Peyer's patch (tissue), 4 donors: ENCODE data around the gene CDH11.
A peak's percentile ranks its signal among the peaks of the same experiment; 100 is the strongest.

ENCODE experiments used
- CTCF ChIP-seq, 6 experiments: fragments of 450-650 bp in 4 of 6; fragments of 200-600 bp in 2 of 6; sonication (generic) in 1 of 6; IDR thresholded peaks; one replicate each; pipeline ENCODE4 v1.5.1; 2017 to 2019; ENCODE audit warnings: antibody characterized with exemption in 6 of 6, mild to moderate bottlenecking in 3 of 6, moderate library complexity in 1 of 6
- POLR2A ChIP-seq, 2 donors: fragments of 450-650 bp; IDR thresholded peaks; one replicate each; pipeline ENCODE4 v1.5.1; 2017; ENCODE audit warnings: antibody characterized with exemption in 2 of 2, mild to moderate bottlenecking in 2 of 2, moderate library complexity in 2 of 2

GRCh38 chr16:65117811-65118448 is 3.9 kb downstream of the CDH11 start:
- peak; percentile 28 to 79 (median 72) for TF ChIP-seq CTCF (IDR thresholded peaks at IDR 0.05)
- TF ChIP-seq POLR2A (IDR thresholded peaks at IDR 0.05) = no peak
